Endodermal cell (in vitro differentiated cells): Measurements from ENCODE around the gene SUGCT. TPM values are rescaled to one million over a fixed set of nuclear protein-coding genes. Genes with fewer than 3 reads are reported as not detected.
A peak's percentile ranks its signal among the peaks of the same experiment; 100 is the strongest.

Source experiments
- DNase-seq: peaks from one replicate; pipeline ENCODE4 v3.0.0-alpha.2; 2017
- H3K27ac ChIP-seq: 2 replicates; pipeline ENCODE4 v1.5.1; 2013; ENCODE audit warnings: mild to moderate bottlenecking, low read depth, low read length, moderate library complexity
- H3K27me3 ChIP-seq: 2 replicates; pipeline ENCODE4 v1.6.1; 2013; ENCODE audit warnings: mild to moderate bottlenecking, low read length, moderate library complexity; ENCODE audit not compliant: insufficient read depth, control insufficient read depth, poor library complexity, severe bottlenecking
- H3K36me3 ChIP-seq: 2 replicates; pipeline ENCODE4 v1.7.0; 2013; ENCODE audit warnings: mild to moderate bottlenecking, low read length, moderate library complexity; ENCODE audit not compliant: control insufficient read depth, insufficient read depth
- H3K4me1 ChIP-seq: one replicate; pipeline ENCODE4 v1.7.0; 2013; ENCODE audit warnings: low read length; ENCODE audit not compliant: control insufficient read depth, insufficient read depth
- H3K4me3 ChIP-seq: 2 replicates; pipeline ENCODE4 v1.5.1; 2013; ENCODE audit warnings: mild to moderate bottlenecking, low read length, moderate library complexity
- H3K9ac ChIP-seq: 2 replicates; pipeline ENCODE4 v1.6.1; 2013; ENCODE audit warnings: mild to moderate bottlenecking, low read length, moderate library complexity; ENCODE audit not compliant: poor library complexity, severe bottlenecking; ENCODE audit errors: extremely low read depth
- H3K9me3 ChIP-seq: 2 replicates; pipeline ENCODE4 v1.6.1; 2013; ENCODE audit warnings: mild to moderate bottlenecking, low read length, moderate library complexity; ENCODE audit not compliant: control insufficient read depth
- H3K27ac Mint-ChIP-seq: 2 replicates; pipeline ENCODE4 v1.8.0; 2020; ENCODE audit warnings: mixed read lengths
- H3K27me3 Mint-ChIP-seq: 2 replicates; pipeline ENCODE4 v1.8.0; 2021; ENCODE audit warnings: mild to moderate bottlenecking, mixed read lengths; ENCODE audit not compliant: insufficient read depth
- H3K36me3 Mint-ChIP-seq: 2 replicates; pipeline ENCODE4 v1.8.0; 2020; ENCODE audit warnings: low read depth, mixed read lengths
- H3K4me1 Mint-ChIP-seq: 2 replicates; pipeline ENCODE4 v1.8.0; 2020; ENCODE audit warnings: mixed read lengths
- H3K4me3 Mint-ChIP-seq: 2 replicates; pipeline ENCODE4 v1.8.0; 2020; ENCODE audit warnings: mild to moderate bottlenecking, moderate library complexity, mixed read lengths
- H3K9me3 Mint-ChIP-seq: 2 replicates; pipeline ENCODE4 v1.8.0; 2020; ENCODE audit warnings: mild to moderate bottlenecking, mixed read lengths
- WGBS, 2 experiments: methylation state at CpG; one replicate each; pipeline versions ENCODE4 v1.1.5 to v1.1.7; 2013; ENCODE audit warnings: missing lambda C conversion rate in 2 of 2, mixed read lengths in 1 of 2; ENCODE audit not compliant: insufficient coverage in 1 of 2, insufficient read length in 1 of 2; 5-methylcytosine and 5-hydroxymethylcytosine counted together
- total RNA-seq, 2 donors: library from RNA; stranded (reverse); fragmentation: NEBNext Ultra II Directional in 1 of 2; extraction: Animal tissue kit (Norgen Biotek cat#: 25700) in 1 of 2; gene quantifications; 2 replicates in 1 of 2; 3 replicates in 1 of 2; pipeline ENCODE4 v1.2.1, GENCODE V29; 2021
- TF ChIP-seq, protein P1 (sequence below): fragments of 200-600 bp; sonication (generic); conservative IDR thresholded peaks from 2 replicates; pipeline ENCODE4 v1.5.0; 2021; ENCODE audit warnings: antibody characterized with exemption, mild to moderate bottlenecking

SUGCT gene
- total RNA-seq, 2 donors from 2014 or later: 3.6 to 3.9 TPM

DNA sequence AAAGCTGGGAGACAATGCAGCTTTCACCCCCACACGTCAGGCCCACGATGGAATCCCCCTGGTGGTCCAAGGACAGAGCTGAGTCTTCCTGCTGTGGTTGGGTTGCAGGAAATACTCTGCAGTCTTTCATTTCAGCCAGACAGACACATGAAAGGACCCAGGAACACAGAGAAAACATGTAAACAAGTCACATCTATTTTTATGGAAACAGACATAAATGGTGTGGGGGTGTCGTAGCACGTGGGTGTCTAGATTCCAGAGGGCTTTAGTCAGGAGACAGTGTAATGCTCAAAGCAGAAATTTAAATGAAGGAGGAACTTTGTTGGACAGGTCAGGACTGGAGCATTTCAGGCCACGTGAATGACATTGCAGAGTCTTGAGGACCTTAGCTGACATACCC lies 444.6 kb downstream of the SUGCT start:
- no peaks in the 10 kb centered on the region for H3K36me3 Mint-ChIP-seq

DNA sequence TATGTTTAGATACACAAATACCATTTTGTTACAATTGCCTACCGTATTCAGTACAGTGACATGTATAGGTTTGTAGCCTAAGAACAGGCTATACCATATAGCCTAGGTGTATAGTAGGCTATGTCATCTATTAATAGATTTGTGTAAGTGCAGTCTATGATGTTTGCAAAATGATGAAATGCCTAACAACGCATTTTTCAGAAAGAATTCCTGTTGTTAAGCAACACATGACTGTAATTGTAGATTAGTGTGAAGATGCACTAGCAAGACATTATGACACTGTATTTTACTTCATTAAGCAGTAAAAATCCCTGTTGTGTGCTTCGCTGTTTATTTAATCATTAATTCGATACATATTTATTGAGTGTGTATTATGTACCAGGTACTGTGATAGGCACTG lies 446.0 kb downstream of the SUGCT start:
- Mint-ChIP-seq H3K9me3 (no peaks in the 10 kb centered on the region), H3K27ac (no peak overlapping the region), H3K4me1 (peaks cover 15% of the 10 kb centered on the region), H3K36me3 (no peaks in the 10 kb centered on the region), H3K4me3 (no peak overlapping the region), H3K27me3 (no peaks in the 10 kb centered on the region)
- TF ChIP-seq, protein P1, sequence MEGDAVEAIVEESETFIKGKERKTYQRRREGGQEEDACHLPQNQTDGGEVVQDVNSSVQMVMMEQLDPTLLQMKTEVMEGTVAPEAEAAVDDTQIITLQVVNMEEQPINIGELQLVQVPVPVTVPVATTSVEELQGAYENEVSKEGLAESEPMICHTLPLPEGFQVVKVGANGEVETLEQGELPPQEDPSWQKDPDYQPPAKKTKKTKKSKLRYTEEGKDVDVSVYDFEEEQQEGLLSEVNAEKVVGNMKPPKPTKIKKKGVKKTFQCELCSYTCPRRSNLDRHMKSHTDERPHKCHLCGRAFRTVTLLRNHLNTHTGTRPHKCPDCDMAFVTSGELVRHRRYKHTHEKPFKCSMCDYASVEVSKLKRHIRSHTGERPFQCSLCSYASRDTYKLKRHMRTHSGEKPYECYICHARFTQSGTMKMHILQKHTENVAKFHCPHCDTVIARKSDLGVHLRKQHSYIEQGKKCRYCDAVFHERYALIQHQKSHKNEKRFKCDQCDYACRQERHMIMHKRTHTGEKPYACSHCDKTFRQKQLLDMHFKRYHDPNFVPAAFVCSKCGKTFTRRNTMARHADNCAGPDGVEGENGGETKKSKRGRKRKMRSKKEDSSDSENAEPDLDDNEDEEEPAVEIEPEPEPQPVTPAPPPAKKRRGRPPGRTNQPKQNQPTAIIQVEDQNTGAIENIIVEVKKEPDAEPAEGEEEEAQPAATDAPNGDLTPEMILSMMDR: no peak
- H3K36me3 ChIP-seq: no peaks in the 10 kb centered on the region
- 93 to 100% methylated on average over 1 to 4 of the region's 4 CpGs for WGBS, 2 experiments
- no peak overlapping the region for H3K27ac ChIP-seq
- no peaks in the 10 kb centered on the region for H3K9me3 ChIP-seq
- H3K4me1 ChIP-seq: peaks cover 5% of the 10 kb centered on the region
- H3K4me3 ChIP-seq: no peak overlapping the region
- DNase-seq: no peak
- H3K9ac ChIP-seq: no peak overlapping the region
- no peaks in the 10 kb centered on the region for H3K27me3 ChIP-seq

More for the DNA sequence above, 444.6 kb downstream of the SUGCT start:
- Mint-ChIP-seq H3K4me3 (no peak overlapping the region), H3K27ac (no peak overlapping the region), H3K9me3 (no peaks in the 10 kb centered on the region), H3K27me3 (no peaks in the 10 kb centered on the region), H3K4me1 (peaks cover 19% of the 10 kb centered on the region)
- no peak overlapping the region for H3K9ac ChIP-seq
- 51 to 78% methylated on average over 4 to 5 of the region's 5 CpGs for WGBS, 2 experiments
- H3K9me3 ChIP-seq: no peaks in the 10 kb centered on the region
- H3K36me3 ChIP-seq: no peaks in the 10 kb centered on the region
- no peak for DNase-seq
- H3K4me3 ChIP-seq: no peak overlapping the region
- TF ChIP-seq, protein P1: peak; percentile 44
- H3K27ac ChIP-seq: no peak overlapping the region
- H3K4me1 ChIP-seq: peaks cover 5% of the 10 kb centered on the region
- no peaks in the 10 kb centered on the region for H3K27me3 ChIP-seq

DNA sequence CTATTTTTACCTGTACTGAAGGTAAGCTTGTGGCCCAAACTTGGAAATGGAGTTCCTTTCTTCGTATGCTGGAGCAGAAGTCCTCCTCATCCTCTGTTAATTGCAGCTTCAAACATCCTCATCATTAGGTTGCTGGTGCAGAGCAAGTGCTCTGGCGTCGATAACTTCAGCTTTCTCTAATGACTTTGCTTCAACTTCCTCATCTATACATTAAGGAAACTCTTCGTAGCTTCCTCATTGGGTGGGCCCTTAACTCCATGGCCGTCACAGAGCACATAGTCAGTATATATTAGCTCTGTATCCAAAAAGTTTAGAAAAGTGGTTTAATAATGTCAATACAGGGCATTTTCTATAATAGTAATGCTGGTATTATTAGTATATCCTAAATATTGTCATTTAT lies 447.7 kb downstream of the SUGCT start:
- Mint-ChIP-seq H3K36me3 (no peaks in the 10 kb centered on the region), H3K27ac (no peak overlapping the region), H3K4me1 (peaks cover 2% of the 10 kb centered on the region), H3K4me3 (no peak overlapping the region), H3K27me3 (no peaks in the 10 kb centered on the region), H3K9me3 (no peaks in the 10 kb centered on the region)
- H3K27me3 ChIP-seq: no peaks in the 10 kb centered on the region
- H3K27ac ChIP-seq: no peak overlapping the region
- TF ChIP-seq, protein P1: no peak
- DNase-seq: no peak
- no peak overlapping the region for H3K4me3 ChIP-seq
- H3K4me1 ChIP-seq: no peaks in the 10 kb centered on the region
- 91 to 93% methylated on average over 1 to 5 of the region's 5 CpGs for WGBS, 2 experiments
- no peaks in the 10 kb centered on the region for H3K9me3 ChIP-seq
- H3K36me3 ChIP-seq: no peaks in the 10 kb centered on the region
- H3K9ac ChIP-seq: no peak overlapping the region
